ENCODE measurements around the gene TRPM1.

Gene TRPM1

DNA sequence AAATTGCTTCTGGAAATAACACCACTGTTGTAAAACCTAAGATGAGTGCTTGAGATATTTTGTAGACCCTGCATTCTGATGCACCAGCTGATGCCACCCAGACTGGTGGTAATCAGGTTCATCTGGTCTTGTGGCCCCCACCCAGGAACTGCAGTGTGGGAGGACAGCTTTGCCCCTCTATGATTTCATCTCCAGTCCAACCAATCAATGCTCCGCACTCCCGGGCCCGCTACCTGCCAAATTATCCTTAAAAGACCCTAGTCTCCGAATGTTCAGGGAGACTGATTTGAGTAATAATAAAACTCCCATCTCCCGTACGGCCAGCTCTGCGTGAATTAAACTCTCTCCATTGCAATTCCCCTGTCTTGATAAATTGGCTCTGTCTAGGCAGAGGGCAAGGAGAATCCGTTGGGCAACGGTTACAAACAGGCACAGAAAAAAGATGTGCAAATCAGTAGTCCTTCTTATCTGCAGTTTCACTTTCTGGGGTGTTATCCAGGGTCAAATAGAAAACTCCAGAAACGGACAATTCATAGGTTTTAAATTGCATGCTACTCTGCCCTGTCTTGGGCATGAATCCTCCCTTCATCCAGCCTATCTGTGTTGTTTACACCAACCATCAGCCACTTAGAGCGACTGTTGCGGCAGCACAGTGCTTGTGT, 29.2 kb upstream of the TRPM1 start:
- CTCF ChIA-PET: interaction anchor here (0.6 to 1.2 kb wide), 4 partner anchors 101 to 372 kb away, joined by 3 read pairs; no protein-coding TSS in a partner anchor

DNA sequence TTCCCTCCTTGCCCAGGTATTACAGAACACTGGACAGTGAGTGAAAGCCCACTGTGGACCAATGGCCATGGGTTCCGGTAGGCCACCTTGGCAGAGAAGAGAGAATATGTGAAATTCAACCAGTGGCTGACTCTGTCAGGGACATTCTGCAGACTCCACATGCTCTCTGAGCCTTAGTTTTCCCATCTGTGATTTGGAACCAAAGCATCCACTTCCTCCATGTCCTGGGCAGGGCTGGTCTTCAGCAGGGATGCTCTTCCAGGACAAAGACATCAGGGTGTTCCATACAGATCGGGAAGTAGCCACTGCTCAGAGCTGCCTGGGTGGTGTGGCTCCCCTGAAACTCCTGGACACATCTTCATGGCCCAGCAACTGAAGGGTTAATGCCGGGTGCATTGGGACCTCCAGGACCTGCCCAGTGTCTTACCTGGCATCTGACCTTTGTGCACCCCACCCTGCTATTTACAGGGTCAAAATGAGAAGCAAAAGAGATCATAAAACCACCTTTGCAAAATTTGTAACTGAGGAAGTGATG, 28.3 kb upstream of the TRPM1 start:
- POLR2A ChIA-PET: no interaction called here
- no peaks in the 10 kb centered on the region for H3K4me1 ChIP-seq (ENCODE audit: control insufficient read depth, insufficient read depth, low read length)
- no peak for TF ChIP-seq ZNF157 (tag by site-specific recombination; IDR thresholded peaks at IDR 0.05)
- no peak for TF ChIP-seq ZNF146 (tag by site-specific recombination; IDR thresholded peaks at IDR 0.05)
- TF ChIP-seq ZNF664 (tag by site-specific recombination; IDR thresholded peaks at IDR 0.05): no peak
- TF ChIP-seq, protein P1, sequence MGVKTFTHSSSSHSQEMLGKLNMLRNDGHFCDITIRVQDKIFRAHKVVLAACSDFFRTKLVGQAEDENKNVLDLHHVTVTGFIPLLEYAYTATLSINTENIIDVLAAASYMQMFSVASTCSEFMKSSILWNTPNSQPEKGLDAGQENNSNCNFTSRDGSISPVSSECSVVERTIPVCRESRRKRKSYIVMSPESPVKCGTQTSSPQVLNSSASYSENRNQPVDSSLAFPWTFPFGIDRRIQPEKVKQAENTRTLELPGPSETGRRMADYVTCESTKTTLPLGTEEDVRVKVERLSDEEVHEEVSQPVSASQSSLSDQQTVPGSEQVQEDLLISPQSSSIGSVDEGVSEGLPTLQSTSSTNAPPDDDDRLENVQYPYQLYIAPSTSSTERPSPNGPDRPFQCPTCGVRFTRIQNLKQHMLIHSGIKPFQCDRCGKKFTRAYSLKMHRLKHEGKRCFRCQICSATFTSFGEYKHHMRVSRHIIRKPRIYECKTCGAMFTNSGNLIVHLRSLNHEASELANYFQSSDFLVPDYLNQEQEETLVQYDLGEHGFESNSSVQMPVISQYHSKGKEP (tag by site-specific recombination; IDR thresholded peaks at IDR 0.05): no peak
- no peak for TF ChIP-seq HOXD13 (CRISPR knock-in tag; IDR thresholded peaks at IDR 0.05; ENCODE audit: borderline replicate concordance)
- no peak for TF ChIP-seq WT1 (tag by site-specific recombination; IDR thresholded peaks at IDR 0.05)
- TF ChIP-seq ZNF184 (tag by site-specific recombination; IDR thresholded peaks at IDR 0.05): no peak
- TF ChIP-seq, protein P2, sequence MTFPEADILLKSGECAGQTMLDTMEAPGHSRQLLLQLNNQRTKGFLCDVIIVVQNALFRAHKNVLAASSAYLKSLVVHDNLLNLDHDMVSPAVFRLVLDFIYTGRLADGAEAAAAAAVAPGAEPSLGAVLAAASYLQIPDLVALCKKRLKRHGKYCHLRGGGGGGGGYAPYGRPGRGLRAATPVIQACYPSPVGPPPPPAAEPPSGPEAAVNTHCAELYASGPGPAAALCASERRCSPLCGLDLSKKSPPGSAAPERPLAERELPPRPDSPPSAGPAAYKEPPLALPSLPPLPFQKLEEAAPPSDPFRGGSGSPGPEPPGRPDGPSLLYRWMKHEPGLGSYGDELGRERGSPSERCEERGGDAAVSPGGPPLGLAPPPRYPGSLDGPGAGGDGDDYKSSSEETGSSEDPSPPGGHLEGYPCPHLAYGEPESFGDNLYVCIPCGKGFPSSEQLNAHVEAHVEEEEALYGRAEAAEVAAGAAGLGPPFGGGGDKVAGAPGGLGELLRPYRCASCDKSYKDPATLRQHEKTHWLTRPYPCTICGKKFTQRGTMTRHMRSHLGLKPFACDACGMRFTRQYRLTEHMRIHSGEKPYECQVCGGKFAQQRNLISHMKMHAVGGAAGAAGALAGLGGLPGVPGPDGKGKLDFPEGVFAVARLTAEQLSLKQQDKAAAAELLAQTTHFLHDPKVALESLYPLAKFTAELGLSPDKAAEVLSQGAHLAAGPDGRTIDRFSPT (tag by site-specific recombination; IDR thresholded peaks at IDR 0.05): no peak
- TF ChIP-seq, protein P3, sequence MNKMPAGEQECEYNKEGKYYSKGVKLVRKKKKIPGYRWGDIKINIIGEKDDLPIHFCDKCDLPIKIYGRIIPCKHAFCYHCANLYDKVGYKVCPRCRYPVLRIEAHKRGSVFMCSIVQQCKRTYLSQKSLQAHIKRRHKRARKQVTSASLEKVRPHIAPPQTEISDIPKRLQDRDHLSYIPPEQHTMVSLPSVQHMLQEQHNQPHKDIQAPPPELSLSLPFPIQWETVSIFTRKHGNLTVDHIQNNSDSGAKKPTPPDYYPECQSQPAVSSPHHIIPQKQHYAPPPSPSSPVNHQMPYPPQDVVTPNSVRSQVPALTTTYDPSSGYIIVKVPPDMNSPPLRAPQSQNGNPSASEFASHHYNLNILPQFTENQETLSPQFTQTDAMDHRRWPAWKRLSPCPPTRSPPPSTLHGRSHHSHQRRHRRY (tag by site-specific recombination; IDR thresholded peaks at IDR 0.05): no peak
- no peak for TF ChIP-seq ZNF501 (tag by site-specific recombination; IDR thresholded peaks at IDR 0.05)
- no peak for TF ChIP-seq ZNF76 (tag by site-specific recombination; IDR thresholded peaks at IDR 0.05; ENCODE audit: borderline replicate concordance, low read depth)
- TF ChIP-seq, protein P4, sequence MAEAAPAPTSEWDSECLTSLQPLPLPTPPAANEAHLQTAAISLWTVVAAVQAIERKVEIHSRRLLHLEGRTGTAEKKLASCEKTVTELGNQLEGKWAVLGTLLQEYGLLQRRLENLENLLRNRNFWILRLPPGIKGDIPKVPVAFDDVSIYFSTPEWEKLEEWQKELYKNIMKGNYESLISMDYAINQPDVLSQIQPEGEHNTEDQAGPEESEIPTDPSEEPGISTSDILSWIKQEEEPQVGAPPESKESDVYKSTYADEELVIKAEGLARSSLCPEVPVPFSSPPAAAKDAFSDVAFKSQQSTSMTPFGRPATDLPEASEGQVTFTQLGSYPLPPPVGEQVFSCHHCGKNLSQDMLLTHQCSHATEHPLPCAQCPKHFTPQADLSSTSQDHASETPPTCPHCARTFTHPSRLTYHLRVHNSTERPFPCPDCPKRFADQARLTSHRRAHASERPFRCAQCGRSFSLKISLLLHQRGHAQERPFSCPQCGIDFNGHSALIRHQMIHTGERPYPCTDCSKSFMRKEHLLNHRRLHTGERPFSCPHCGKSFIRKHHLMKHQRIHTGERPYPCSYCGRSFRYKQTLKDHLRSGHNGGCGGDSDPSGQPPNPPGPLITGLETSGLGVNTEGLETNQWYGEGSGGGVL (tag by site-specific recombination; IDR thresholded peaks at IDR 0.05): no peak
- no peak for TF ChIP-seq ZNF747 (tag by site-specific recombination; IDR thresholded peaks at IDR 0.05)
- no peak for TF ChIP-seq SCRT1 (tag by site-specific recombination; IDR thresholded peaks at IDR 0.05; ENCODE audit: borderline replicate concordance)
- TF ChIP-seq GLI2 (tag by site-specific recombination; IDR thresholded peaks at IDR 0.05; ENCODE audit: borderline replicate concordance, low read depth): no peak
- TF ChIP-seq ZNF610 (tag by site-specific recombination; IDR thresholded peaks at IDR 0.05; ENCODE audit: borderline replicate concordance): no peak
- TF ChIP-seq ZNF211 (tag by site-specific recombination; IDR thresholded peaks at IDR 0.05; ENCODE audit: low read depth): no peak
- TF ChIP-seq ZNF426 (tag by site-specific recombination; IDR thresholded peaks at IDR 0.05): no peak
- TF ChIP-seq HOXA7 (CRISPR knock-in tag; IDR thresholded peaks at IDR 0.05; ENCODE audit: borderline replicate concordance): no peak
- H3K4me3 ChIP-seq (ENCODE audit: low read depth, low read length): no peak overlapping the region
- CTCF ChIA-PET: interaction anchor here (0.7 to 1.9 kb wide), 11 partner anchors 13 to 359 kb away, joined by 3 to 10 read pairs (median 5); partner anchors contain the start of gene TRPM1
- no peak overlapping the region for H3K27ac ChIP-seq (ENCODE audit: extremely low read depth, low read depth, low read length)
- no peaks in the 10 kb centered on the region for H3K9me3 ChIP-seq (ENCODE audit: control insufficient read depth, insufficient read depth, low read depth, low read length)
- no peaks in the 10 kb centered on the region for H3K36me3 ChIP-seq (ENCODE audit: control insufficient read depth in 2 of 2, insufficient read depth in 1 of 2, low read length in 2 of 2)

More for the DNA sequence above, 29.2 kb upstream of the TRPM1 start:
- Histone ChIP-seq H3K36me3 (ENCODE audit: control insufficient read depth in 2 of 2, insufficient read depth in 1 of 2, low read length in 2 of 2) (no peaks in the 10 kb centered on the region), H3K9me3 (ENCODE audit: control insufficient read depth, insufficient read depth, low read depth, low read length) (no peaks in the 10 kb centered on the region), H3K27ac (ENCODE audit: extremely low read depth, low read depth, low read length) (no peak overlapping the region), H3K4me3 (ENCODE audit: low read depth, low read length) (no peak overlapping the region), H3K4me1 (ENCODE audit: control insufficient read depth, insufficient read depth, low read length) (no peaks in the 10 kb centered on the region)
- TF ChIP-seq ZNF621 (tag by site-specific recombination; IDR thresholded peaks at IDR 0.05) (no peak), ZNF530 (tag by site-specific recombination; IDR thresholded peaks at IDR 0.05; ENCODE audit: low read depth) (no peak), ZNF37A (tag by site-specific recombination; IDR thresholded peaks at IDR 0.05) (no peak), ZNF2 (tag by site-specific recombination; IDR thresholded peaks at IDR 0.05) (no peak), ZNF585B (tag by site-specific recombination; IDR thresholded peaks at IDR 0.05) (no peak), ZNF354C (tag by site-specific recombination; IDR thresholded peaks at IDR 0.05; ENCODE audit: borderline replicate concordance, low read depth) (no peak)
- TF ChIP-seq, protein P5, sequence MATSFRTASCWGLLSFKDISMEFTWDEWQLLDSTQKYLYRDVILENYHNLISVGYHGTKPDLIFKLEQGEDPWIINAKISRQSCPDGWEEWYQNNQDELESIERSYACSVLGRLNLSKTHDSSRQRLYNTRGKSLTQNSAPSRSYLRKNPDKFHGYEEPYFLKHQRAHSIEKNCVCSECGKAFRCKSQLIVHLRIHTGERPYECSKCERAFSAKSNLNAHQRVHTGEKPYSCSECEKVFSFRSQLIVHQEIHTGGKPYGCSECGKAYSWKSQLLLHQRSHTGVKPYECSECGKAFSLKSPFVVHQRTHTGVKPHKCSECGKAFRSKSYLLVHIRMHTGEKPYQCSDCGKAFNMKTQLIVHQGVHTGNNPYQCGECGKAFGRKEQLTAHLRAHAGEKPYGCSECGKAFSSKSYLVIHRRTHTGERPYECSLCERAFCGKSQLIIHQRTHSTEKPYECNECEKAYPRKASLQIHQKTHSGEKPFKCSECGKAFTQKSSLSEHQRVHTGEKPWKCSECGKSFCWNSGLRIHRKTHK (tag by site-specific recombination; IDR thresholded peaks at IDR 0.05): no peak
- POLR2A ChIA-PET: no interaction called here
